NCI-H82 treated with DMSO at 0.1 percent for 48 hours (cell line): ENCODE results near the gene CPA2.
A peak's percentile ranks its signal among the peaks of the same experiment; 100 is the strongest.
"Not testable (repeated sequence)": the region's sequence is repeated elsewhere in the genome, so short reads cannot be mapped to it uniquely, and the experiment has no call there.

Experiments
- DNase-seq: peaks from one replicate; lab custom pipeline; 2025; ENCODE audit not compliant: unreplicated experiment; lab: John Stamatoyannopoulos, UW

Gene CPA2

DNA sequence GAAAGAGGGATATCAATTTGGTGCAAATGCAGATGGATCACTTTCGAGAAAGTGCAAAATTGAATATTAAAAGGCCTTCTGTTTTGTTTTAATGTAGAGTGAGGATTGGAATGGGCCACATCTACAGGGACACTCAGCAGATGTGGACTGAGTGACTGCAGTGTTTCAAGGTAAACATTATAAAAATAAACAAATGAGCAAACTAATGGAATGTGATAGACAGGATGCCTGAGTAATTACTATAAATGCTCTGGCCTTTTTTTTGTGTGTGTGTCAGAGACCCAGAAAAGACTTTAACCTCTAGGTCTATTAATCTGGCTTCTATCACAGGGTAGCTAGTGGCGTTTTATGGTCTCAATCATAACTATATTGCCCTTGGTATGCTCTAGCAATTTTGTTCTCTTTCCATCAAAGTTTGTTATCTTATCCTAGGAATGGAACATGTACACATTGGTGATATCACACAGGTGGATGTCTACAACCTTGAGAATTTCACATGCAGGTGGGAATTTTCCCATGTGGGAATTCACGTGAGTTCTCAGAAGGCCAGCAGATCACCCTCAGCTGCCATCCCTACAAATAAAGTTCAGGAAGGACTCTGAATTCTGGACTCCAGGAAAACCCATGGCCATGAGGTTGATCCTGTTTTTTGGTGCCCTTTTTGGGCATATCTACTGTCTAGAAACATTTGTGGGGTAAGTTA is at the start of gene CPA2:
CPA2 (plus strand) TSS at position 606 of the 703 bp plus-strand sequence; CDS start at position 625, 19 bp downstream.
- DNase-seq: no peak

- peak; percentile 11 for DNase-seq
These were observed 47.6 kb upstream of the CPA2 start for GRCh38 chr7:130218806-130219620.

GRCh38 chr7:130219871-130220270 is 46.8 kb upstream of the CPA2 start:
- no peak for DNase-seq

- DNase-seq: no peak
These were observed 44.9 kb upstream of the CPA2 start for GRCh38 chr7:130221746-130222145.

GRCh38 chr7:130223646-130224045 is 43.0 kb upstream of the CPA2 start:
- no peak for DNase-seq

- DNase-seq: no peak
These were observed 42.5 kb upstream of the CPA2 start for GRCh38 chr7:130224210-130224609.

DNA sequence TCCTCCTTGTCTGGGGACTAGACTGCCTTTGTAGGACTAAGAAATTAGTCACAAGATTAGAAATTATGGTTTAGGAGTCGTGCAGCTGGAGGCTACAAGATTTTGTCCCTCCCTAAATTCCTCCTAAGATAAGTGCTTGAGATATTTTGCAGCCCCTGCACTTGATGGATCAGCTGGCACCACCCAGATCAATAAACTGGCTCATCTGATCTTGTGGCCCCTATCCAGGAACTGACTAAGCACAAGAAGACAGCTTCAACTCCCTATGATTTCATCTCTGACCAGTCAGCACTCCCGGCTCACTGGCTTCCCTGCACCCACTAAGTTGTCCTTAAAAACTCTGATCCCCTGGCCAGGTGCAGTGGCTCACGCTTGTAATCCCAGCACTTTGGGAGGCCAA is 41.7 kb upstream of the CPA2 start:
- DNase-seq: peak; percentile 36

DNA sequence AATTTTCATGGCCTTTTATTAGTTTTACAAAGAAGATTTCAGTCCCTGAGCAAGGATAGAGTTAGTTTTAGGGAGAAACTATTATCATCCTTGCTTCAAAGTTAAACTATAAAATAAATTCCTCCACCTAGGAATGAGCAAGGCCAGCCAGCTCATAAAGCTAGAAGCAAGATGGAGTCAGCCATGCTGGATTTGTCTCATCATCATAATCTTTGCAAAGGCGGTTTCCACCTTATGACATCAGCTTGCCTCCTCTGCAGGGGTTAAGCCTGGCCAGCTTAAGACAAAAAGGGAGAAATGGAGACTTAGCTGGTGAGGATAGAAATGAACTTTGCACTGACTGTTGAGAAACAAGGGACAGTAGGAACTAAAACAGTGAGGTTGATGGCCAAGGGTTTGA is 40.3 kb upstream of the CPA2 start:
- DNase-seq: no peak

DNA sequence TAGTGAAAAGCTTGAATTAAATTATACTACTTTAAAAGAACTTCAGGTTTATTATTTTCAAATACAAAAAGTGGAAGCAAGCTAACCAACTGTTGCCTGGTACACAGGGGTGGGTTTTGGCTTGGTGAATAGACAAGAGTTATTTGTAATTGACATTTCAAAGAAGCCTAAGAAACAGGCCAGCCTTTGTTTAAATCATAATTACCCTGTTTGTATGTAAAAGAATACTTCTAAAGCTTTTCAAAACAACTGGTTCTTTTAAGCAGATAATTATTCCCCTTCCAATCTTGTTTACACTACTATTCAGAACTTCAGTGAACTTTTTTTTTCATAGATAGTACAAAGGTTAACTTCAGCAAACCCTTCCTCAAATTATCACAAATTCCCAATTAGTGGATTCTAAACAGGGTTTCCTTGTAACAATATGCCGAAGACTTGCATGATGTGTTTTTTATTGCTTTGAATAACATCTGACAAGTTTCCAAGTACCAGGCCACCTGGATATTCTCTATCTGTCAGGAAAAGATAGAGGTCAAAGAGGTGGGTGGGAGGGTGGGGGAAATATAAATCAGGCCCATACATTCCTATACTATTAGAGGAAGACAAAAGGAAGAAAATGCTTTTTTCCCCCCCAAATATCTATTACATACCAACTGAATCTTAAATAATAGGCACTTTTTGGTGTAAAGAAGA is 38.6 kb upstream of the CPA2 start:
- DNase-seq: no peak

DNA sequence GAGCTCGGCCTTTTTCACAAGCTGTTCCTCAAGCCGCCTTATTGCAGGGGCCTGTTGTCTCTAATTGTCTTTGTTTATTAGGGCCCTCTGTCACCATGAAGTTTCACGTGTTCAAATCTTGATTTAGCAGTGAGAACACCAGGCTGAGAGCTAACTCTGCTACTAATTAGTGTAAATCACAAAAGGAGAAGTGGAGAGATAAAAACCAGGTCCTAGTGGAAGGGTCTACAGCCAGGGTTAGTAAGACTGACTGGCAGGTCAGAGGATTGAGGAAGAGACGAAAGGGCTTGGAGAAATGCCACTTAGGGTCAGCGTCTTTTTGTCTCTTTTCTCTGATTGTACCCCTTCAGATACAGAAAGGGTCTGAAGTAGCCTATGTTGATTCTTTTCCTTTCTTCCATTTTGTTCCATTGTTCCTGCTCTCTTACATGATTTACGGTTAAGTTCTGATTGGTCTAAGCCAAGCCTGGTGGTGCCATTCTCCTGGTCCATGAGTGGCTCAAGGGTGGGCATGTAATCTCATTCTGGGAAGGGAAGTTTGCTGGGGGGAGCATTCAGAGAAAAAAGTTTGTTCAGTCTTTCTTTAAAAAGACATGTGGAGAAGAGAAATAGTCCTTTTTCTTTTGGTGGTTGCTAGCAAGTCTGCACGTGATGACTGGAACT is 37.7 kb upstream of the CPA2 start:
- DNase-seq: no peak

DNA sequence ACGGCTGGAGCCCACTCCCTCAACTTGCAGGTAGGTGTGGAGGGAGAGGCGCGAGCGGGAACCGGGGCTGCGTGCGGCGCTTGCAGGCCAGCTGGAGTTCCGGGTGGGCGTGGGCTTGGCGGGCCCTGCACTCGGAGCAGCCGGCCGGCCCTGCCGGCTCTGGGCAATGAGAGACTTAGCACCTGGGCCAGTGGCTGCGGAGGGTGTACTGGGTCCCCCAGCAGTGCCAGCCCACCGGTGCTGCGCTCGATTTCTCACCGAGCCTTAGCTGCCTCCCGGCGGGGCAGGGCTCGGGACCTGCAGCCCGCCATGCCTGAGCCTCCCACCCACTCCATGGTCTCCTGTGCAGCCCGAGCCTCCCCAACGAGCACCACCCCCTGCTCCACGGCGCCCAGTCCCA is 36.7 kb upstream of the CPA2 start:
- not testable (repeated sequence) for DNase-seq

- DNase-seq: no peak
These were observed 34.9 kb upstream of the CPA2 start for GRCh38 chr7:130231792-130232191.

GRCh38 chr7:130232209-130232608 is 34.5 kb upstream of the CPA2 start:
- DNase-seq: no peak

- DNase-seq: no peak
These were observed 32.6 kb upstream of the CPA2 start for GRCh38 chr7:130234078-130234477.

DNA sequence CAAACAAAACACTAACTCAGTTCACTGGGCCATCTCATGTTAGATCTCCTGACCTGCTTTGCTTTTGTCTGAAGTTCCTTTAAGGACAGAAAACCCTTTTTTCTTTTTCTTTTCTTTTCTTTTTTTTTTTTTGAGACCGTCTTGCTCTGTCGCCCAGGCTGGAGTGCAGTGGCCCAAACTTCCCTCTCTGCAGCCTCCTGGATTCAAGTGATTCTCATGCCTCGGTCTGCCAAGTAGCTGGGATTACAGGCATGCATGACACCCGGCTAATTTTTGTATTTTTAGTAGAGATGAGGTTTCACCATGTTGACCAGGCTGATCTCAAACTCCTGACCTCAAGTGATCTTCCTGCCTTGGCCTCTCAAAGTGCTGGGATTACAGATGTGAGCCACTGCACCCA is 30.3 kb upstream of the CPA2 start:
- not testable (repeated sequence) for DNase-seq

- DNase-seq: no peak
These were observed 26.4 kb upstream of the CPA2 start for GRCh38 chr7:130240240-130240639.

DNA sequence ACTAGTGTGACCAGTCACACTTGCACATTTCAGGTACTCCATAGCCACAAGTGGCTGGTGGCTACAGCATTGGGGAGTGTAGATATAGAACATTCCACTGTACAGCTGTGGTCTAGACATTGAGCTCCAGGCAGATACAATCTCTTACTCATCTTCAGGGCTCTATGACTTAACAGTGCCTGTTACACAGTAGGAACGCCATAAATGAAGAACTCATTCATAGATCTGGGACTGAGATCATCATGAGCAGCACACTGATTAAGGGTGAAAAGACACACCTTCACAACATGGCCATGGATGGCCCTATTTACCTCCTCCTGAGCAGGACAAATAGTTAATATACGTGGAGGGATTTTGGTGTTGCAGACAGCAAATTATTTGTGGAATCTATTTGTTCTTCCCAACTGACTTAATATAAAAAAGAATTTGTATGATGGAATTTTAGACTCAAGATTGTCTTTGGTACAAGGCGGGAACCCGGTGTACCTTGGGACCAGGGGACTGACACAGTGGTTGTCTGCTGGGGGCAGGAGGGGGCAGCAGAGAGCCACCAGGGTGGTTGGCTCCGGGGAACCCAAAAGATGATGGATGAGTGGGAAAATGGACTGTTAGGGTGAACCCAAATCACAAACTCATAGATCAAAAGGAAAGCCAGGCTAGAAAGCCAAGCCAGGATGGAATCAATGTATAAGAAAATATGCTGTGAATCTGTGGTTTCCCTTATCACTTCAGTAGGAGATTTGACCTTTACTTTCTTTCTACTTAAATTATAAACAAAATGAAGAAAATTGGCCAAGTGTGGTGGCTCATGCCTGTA is 24.3 kb upstream of the CPA2 start:
- no peak for DNase-seq

- not testable (repeated sequence) for DNase-seq
These were observed 23.2 kb upstream of the CPA2 start for GRCh38 chr7:130243486-130243885.

DNA sequence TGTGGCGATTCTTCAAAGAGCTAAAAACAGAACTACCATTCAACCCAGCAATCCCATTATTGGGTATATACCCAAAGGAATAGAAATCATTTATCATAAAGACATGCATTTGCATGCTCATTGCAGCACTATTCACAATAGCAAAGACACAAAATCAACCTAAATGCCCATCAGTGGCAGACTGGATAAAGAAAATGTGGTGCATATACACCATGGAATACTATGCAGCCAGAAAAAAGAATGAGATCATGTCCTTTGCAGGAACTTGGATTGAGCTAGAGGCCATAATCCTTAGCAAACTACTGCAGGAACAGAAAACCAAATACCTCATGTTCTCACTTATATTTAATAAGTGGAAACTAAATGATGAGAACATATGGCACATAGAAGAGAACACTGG is 20.2 kb upstream of the CPA2 start:
- not testable (repeated sequence) for DNase-seq

- not testable (repeated sequence) for DNase-seq
These were observed 17.8 kb upstream of the CPA2 start for GRCh38 chr7:130248842-130249241.
